Measurements from ENCODE around the gene RNASE12.

- no peak for TF ChIP-seq EZH2 (IDR thresholded peaks at IDR 0.05)
- TF ChIP-seq POLR2AphosphoS5 (IDR thresholded peaks at IDR 0.05; ENCODE audit: borderline replicate concordance, low read depth, low read length) = no peak
- TF ChIP-seq FOXP2 (optimal IDR thresholded peaks at IDR 0.05; ENCODE audit: control extremely low read depth, extremely low read length, insufficient read depth) = no peak
Measured at GRCh38 chr14:20606190-20606901, 15.2 kb upstream of the RNASE12 start.
